H9 (cell line): ENCODE data around the gene ERBIN. TPM values are rescaled to one million over a fixed set of nuclear protein-coding genes. Genes with fewer than 3 reads are reported as not detected.

Source experiments
- DNase-seq: peaks from one replicate; pipeline ENCODE4 v3.0.0-alpha.2; 2017
- H2AFZ ChIP-seq: one replicate; pipeline ENCODE4 v1.6.1; 2013; ENCODE audit warnings: mild to moderate bottlenecking, low read length, control low read depth, moderate library complexity
- H2AK5ac ChIP-seq: 2 replicates; pipeline ENCODE4 v1.6.1; 2013; ENCODE audit warnings: low read length, control low read depth, mixed read lengths; ENCODE audit not compliant: insufficient read length
- H2BK120ac ChIP-seq: one replicate; pipeline ENCODE4 v1.6.1; 2013; ENCODE audit warnings: low read depth, mild to moderate bottlenecking, low read length, control low read depth, inconsistent platforms; ENCODE audit not compliant: poor library complexity, severe bottlenecking
- H2BK12ac ChIP-seq: 2 replicates; pipeline ENCODE4 v1.6.1; 2013; ENCODE audit warnings: low read length, control low read depth, mixed read lengths, low read depth; ENCODE audit not compliant: insufficient read length
- H2BK15ac ChIP-seq: 2 replicates; pipeline ENCODE4 v1.6.1; 2013; ENCODE audit warnings: low read depth, low read length, control low read depth
- H2BK20ac ChIP-seq: one replicate; pipeline ENCODE4 v1.6.1; 2013; ENCODE audit warnings: low read depth, mild to moderate bottlenecking, low read length, control low read depth, inconsistent platforms; ENCODE audit not compliant: poor library complexity, severe bottlenecking
- H2BK5ac ChIP-seq: 2 replicates; pipeline ENCODE4 v1.6.1; 2013; ENCODE audit warnings: low read length, control low read depth, mixed read lengths; ENCODE audit not compliant: insufficient read length
- H3K14ac ChIP-seq: 2 replicates; pipeline ENCODE4 v1.6.1; 2013; ENCODE audit warnings: low read length, control low read depth; ENCODE audit not compliant: insufficient read depth
- H3K18ac ChIP-seq: 2 replicates; pipeline ENCODE4 v1.6.1; 2013; ENCODE audit warnings: low read depth, mild to moderate bottlenecking, mixed read lengths, low read length, control low read depth; ENCODE audit not compliant: insufficient read length
- H3K23ac ChIP-seq: 2 replicates; pipeline ENCODE4 v1.6.1; 2013; ENCODE audit warnings: low read length, control low read depth, mixed read lengths, low read depth; ENCODE audit not compliant: insufficient read length
- H3K23me2 ChIP-seq: 2 replicates; pipeline ENCODE4 v1.6.1; 2013; ENCODE audit warnings: low read depth, mild to moderate bottlenecking, mixed read lengths, low read length, control low read depth; ENCODE audit not compliant: insufficient read length, poor library complexity, severe bottlenecking
- H3K27ac ChIP-seq: 2 replicates; pipeline ENCODE4 v1.5.1; 2013; ENCODE audit warnings: low read length, control low read depth, mixed read lengths, low read depth; ENCODE audit not compliant: insufficient read length
- H3K27me3 ChIP-seq: 2 replicates; pipeline ENCODE4 v1.6.1; 2013; ENCODE audit warnings: low read length, control low read depth, inconsistent platforms; ENCODE audit not compliant: insufficient read depth
- H3K4ac ChIP-seq: 2 replicates; pipeline ENCODE4 v1.6.1; 2013; ENCODE audit warnings: low read depth, mild to moderate bottlenecking, control low read depth, inconsistent platforms, low read length, moderate library complexity
- H3K4me1 ChIP-seq: 2 replicates; pipeline ENCODE4 v1.6.1; 2013; ENCODE audit warnings: low read length, control low read depth, inconsistent platforms; ENCODE audit not compliant: insufficient read depth
- H3K4me2 ChIP-seq: 2 replicates; pipeline ENCODE4 v1.6.1; 2013; ENCODE audit warnings: low read length, control low read depth, mixed read lengths; ENCODE audit not compliant: insufficient read length, insufficient read depth
- H3K56ac ChIP-seq: 2 replicates; pipeline ENCODE4 v1.6.1; 2013; ENCODE audit warnings: low read depth, mild to moderate bottlenecking, mixed read lengths, low read length, control low read depth; ENCODE audit not compliant: insufficient read length
- H3K79me1 ChIP-seq: 2 replicates; pipeline ENCODE4 v1.6.1; 2013; ENCODE audit warnings: low read depth, mild to moderate bottlenecking, moderate library complexity, low read length, control low read depth, inconsistent platforms; ENCODE audit not compliant: insufficient read depth, poor library complexity, severe bottlenecking
- H3K79me2 ChIP-seq: 2 replicates; pipeline ENCODE4 v1.6.1; 2013; ENCODE audit warnings: low read length, control low read depth, inconsistent platforms; ENCODE audit not compliant: insufficient read depth
- H3K9ac ChIP-seq: 2 replicates; pipeline ENCODE4 v1.6.1; 2013; ENCODE audit warnings: low read length, control low read depth, mixed read lengths; ENCODE audit not compliant: insufficient read length; ENCODE audit errors: extremely low read depth
- H3K9me3 ChIP-seq: one replicate; pipeline ENCODE4 v1.6.1; 2013; ENCODE audit warnings: low read depth, low read length, inconsistent platforms; ENCODE audit not compliant: control insufficient read depth
- H3T11ph ChIP-seq: one replicate; pipeline ENCODE4 v1.6.1; 2013; ENCODE audit warnings: mild to moderate bottlenecking, low read length, control low read depth, inconsistent platforms
- H4K20me1 ChIP-seq: one replicate; pipeline ENCODE4 v1.6.1; 2013; ENCODE audit not compliant: control insufficient read depth, insufficient read length, insufficient read depth
- H4K5ac ChIP-seq: 2 replicates; pipeline ENCODE4 v1.6.1; 2013; ENCODE audit warnings: low read depth, mild to moderate bottlenecking, mixed read lengths, low read length, control low read depth; ENCODE audit not compliant: insufficient read length
- H4K8ac ChIP-seq: replicated peaks from 2 replicates; pipeline ENCODE4 v1.6.1; 2013; ENCODE audit warnings: low read length, control low read depth, mixed read lengths, low read depth; ENCODE audit not compliant: insufficient read length
- H4K91ac ChIP-seq: 2 replicates; pipeline ENCODE4 v1.6.1; 2013; ENCODE audit warnings: low read depth, mild to moderate bottlenecking, moderate library complexity, mixed read lengths, low read length, control low read depth; ENCODE audit not compliant: insufficient read length
- H3K27ac Mint-ChIP-seq, 3 experiments: 2 replicates in 2 of 3; 3 replicates in 1 of 3; pipeline ENCODE4 v1.8.0; 2020 to 2021; ENCODE audit warnings: mixed read lengths in 3 of 3, mild to moderate bottlenecking in 1 of 3, moderate library complexity in 1 of 3
- H3K27me3 Mint-ChIP-seq: 2 replicates; pipeline ENCODE4 v1.8.0; 2021; ENCODE audit warnings: low read depth, mild to moderate bottlenecking, moderate library complexity, mixed read lengths
- H3K36me3 Mint-ChIP-seq, 3 experiments: 2 replicates in 2 of 3; 3 replicates in 1 of 3; pipeline ENCODE4 v1.8.0; 2020 to 2021; ENCODE audit warnings: low read depth in 3 of 3, mixed read lengths in 3 of 3; ENCODE audit not compliant: insufficient read depth in 1 of 3
- H3K4me1 Mint-ChIP-seq, 2 experiments: 2 replicates each; pipeline ENCODE4 v1.8.0; 2020; ENCODE audit warnings: mixed read lengths in 2 of 2
- H3K4me3 Mint-ChIP-seq, 2 experiments: 2 replicates in 1 of 2; 3 replicates in 1 of 2; pipeline ENCODE4 v1.8.0; 2020 to 2021; ENCODE audit warnings: mild to moderate bottlenecking in 2 of 2, mixed read lengths in 2 of 2, moderate library complexity in 1 of 2
- H3K9me3 Mint-ChIP-seq, 2 experiments: 2 replicates in 1 of 2; 3 replicates in 1 of 2; pipeline ENCODE4 v1.8.0; 2020; ENCODE audit warnings: mild to moderate bottlenecking in 2 of 2, mixed read lengths in 2 of 2, moderate library complexity in 1 of 2
- WGBS: extraction: QIAGEN DNeasy Blood & Tissue Kit; methylation state at CpG from one replicate; pipeline ENCODE4 v1.1.7; 2013; ENCODE audit warnings: missing lambda C conversion rate, low lambda C conversion rate, mixed read lengths; ENCODE audit not compliant: insufficient read length; ENCODE audit errors: extremely low coverage; 5-methylcytosine and 5-hydroxymethylcytosine counted together
- total RNA-seq: library from RNA; stranded (reverse); gene quantifications from 2 replicates; pipeline ENCODE4 v1.2.1, GENCODE V29; 2021
- TF ChIP-seq, protein P1 (sequence below): fragments of 200-600 bp; sonication (generic); conservative IDR thresholded peaks from 3 replicates; pipeline ENCODE4 v1.8.0; 2021; ENCODE audit warnings: antibody characterized with exemption, mild to moderate bottlenecking

Gene ERBIN
- total RNA-seq, 1 experiment from 2014 or later: 42.9 TPM

DNA sequence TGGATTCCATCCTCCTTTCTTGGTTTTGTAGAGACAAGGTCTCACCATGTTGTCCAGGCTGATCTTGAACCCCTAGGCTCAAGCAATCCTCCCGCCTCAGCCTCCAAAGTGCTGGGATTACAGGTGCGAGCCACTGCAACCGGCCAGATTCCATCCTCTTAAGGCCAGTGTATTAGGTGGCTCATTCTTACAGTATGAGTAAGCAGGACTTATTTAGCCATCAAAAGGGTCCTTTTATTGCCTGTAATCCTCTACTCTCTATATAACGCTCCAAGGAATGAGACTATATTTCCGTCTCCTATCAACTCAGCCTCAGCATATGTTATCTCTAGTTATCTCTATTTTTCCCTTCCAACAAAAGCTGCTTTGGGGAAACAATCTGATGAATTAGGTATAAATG, 3.0 kb upstream of the ERBIN start:
- H4K8ac ChIP-seq: no peak overlapping the region
- H3K9ac ChIP-seq: no peak overlapping the region

More for the DNA sequence above, 3.0 kb upstream of the ERBIN start:
- Histone ChIP-seq H3K56ac (no peak overlapping the region), H3K14ac (no peak overlapping the region), H2AFZ (no peak overlapping the region), H3K23me2 (peaks cover 9% of the 10 kb centered on the region), H3K4ac (no peak overlapping the region), H3K79me2 (peaks cover 7% of the 10 kb centered on the region; the same call in 1 of the 2 replicates), H2BK5ac (no peak overlapping the region), H2BK15ac (no peak overlapping the region), H3K4me2 (no peak overlapping the region), H3K4me1 (no peaks in the 10 kb centered on the region), H3K23ac (no peak overlapping the region), H2BK12ac (no peak overlapping the region), H3K9me3 (no peaks in the 10 kb centered on the region), H3K79me1 (no peaks in the 10 kb centered on the region), H2BK20ac (no peak overlapping the region), H4K5ac (no peak overlapping the region), H3T11ph (no peak overlapping the region), H4K20me1 (no peaks in the 10 kb centered on the region), H2AK5ac (no peak overlapping the region), H3K27me3 (peaks cover 2% of the 10 kb centered on the region; the same call in 1 of the 2 replicates), H3K18ac (no peak overlapping the region), H3K27ac (no peak overlapping the region), H2BK120ac (no peak overlapping the region), H4K91ac (no peak overlapping the region)
- TF ChIP-seq, protein P1, sequence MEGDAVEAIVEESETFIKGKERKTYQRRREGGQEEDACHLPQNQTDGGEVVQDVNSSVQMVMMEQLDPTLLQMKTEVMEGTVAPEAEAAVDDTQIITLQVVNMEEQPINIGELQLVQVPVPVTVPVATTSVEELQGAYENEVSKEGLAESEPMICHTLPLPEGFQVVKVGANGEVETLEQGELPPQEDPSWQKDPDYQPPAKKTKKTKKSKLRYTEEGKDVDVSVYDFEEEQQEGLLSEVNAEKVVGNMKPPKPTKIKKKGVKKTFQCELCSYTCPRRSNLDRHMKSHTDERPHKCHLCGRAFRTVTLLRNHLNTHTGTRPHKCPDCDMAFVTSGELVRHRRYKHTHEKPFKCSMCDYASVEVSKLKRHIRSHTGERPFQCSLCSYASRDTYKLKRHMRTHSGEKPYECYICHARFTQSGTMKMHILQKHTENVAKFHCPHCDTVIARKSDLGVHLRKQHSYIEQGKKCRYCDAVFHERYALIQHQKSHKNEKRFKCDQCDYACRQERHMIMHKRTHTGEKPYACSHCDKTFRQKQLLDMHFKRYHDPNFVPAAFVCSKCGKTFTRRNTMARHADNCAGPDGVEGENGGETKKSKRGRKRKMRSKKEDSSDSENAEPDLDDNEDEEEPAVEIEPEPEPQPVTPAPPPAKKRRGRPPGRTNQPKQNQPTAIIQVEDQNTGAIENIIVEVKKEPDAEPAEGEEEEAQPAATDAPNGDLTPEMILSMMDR: no peak
- H3K4me3 Mint-ChIP-seq: no peak overlapping the region
- H3K27me3 Mint-ChIP-seq: peaks cover 15% of the 10 kb centered on the region
- H3K9me3 Mint-ChIP-seq: no peaks in the 10 kb centered on the region
- peaks cover 12 to 16% of the 10 kb centered on the region in 2 experiments for H3K4me1 Mint-ChIP-seq
- DNase-seq: no peak
- H3K36me3 Mint-ChIP-seq: no peaks in the 10 kb centered on the region; a peak in 1 of 7 replicates
- no CpG with 5 or more reads among the region's 5 CpGs for WGBS
- H3K27ac Mint-ChIP-seq: no peak overlapping the region
